UCSD-AML1 (cell line): ENCODE measurements around the gene RAD51B.

Source experiments
- DNase-seq: peaks from one replicate; lab custom pipeline; 2025; ENCODE audit not compliant: unreplicated experiment; lab: John Stamatoyannopoulos, UW

Gene RAD51B

DNA sequence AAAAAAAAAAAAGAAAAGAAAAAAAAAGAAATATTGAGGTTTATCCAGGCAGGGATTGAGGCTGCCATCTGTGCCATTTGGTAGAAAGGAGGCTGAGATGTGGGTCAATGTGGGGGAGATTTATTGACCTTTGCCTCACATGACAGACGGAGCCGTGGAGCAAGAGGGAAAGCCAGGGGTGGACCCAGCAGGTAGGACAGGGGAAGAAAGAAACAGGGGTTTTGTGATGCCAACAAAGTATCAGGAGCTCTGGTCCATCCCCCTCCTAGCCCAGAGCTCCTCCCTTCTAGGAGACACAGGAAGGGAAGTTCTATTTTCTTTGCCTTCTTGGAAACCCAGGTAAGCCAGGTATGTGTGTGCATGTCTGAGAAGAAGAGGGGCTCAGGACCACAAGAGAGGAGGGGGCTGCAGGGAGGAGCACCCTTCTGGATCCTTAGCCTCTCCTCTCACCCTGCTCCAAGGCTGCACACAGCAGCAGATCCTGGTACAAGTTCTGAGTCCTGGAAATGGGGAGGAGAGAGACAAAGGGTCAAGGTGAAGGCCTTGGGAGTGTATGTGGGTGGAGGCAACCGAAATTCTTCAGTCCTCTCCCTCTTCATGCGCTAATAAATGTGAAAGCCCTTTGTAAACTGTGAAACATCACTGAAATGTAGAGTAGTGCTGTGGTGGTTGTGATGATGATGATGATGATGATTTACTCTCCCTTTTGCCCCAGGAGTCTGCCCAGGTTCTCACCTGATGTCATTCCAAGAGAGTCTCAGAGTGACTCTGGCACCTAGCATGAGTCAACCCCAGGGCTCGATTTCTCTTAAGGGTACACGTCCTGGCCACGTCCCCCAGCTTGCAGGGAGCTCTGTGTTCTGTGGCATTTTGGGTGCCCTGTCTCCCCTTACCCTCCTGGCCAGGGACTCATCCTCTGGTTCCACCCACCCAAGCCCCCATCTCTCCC is 947.0 kb downstream of the RAD51B start:
- DNase-seq = no peak

DNA sequence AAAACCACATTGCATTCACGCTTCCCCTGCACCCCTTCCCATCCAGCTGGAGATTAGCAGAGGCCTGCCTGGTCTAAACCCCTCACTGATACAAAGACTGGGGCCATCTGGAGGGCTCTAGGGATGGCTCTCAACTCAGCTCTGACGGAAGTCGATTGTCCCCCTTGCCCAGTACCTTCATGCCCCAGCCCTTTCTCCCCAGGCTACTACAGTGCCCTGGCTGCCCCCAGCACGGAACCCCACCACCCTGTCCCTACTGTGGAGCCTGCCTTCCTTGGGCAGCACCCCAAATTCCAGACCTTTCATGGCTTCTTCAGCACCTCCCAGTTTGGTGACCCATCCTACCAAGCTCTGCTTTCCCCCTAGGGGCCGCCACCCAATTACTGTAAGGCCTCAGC is 947.7 kb downstream of the RAD51B start:
- DNase-seq = no peak

DNA sequence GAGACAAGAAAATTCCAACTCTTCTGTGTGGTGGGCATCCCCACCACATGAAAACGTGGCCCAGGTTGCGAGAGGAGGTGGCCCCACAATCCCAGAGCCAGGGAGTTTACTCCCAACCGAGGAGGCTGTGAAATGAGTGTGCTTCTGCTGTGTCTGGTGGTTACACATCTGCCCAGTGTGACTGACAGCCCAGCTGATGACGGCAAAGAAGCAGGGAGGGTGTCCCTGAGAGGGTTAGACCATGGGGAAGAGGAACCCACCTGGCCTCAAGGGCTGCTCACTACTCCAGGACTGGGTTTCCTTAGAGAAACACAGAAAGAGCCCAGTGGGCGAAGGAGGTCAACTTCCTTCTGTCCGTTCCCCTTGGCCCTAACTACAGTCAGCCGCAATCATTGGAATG is 948.7 kb downstream of the RAD51B start:
- DNase-seq = no peak

GRCh38 chr14:68770051-68770450 is 950.5 kb downstream of the RAD51B start:
- DNase-seq = no peak

- no peak for DNase-seq
Measured at GRCh38 chr14:68770553-68771286, 951.1 kb downstream of the RAD51B start.

GRCh38 chr14:68771631-68772030 is 952.1 kb downstream of the RAD51B start:
- peak; percentile 85 for DNase-seq

DNA sequence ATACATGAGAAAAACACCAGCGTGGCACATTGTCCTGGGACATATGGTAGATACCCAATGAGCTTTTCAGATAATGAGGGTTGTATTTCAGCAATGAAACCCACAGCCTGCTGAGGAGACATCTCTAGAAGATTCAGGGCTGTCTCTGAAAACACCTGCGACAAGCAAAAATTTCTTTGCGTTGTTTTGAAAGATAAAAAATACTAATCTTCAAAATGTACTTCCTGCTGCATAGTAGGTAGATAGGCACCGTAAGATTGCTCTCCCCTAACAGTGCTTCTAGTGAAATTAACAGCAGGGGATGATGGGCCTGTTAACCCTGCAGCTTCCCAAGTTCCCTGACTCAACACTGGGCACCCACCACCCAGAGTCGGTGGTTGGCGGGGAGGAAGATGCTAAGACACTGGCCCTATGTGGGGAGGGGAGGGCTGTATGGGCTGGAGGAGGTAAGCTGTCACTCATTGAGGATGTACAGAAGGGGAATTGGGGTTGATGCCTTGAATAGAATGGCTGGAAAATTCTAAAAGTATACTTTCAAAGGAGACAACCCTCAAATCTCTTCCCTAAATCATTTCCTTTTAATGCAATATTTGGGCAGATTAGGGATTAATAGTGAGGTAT is 953.3 kb downstream of the RAD51B start:
- no peak for DNase-seq

GRCh38 chr14:68774771-68775613 is 955.4 kb downstream of the RAD51B start:
- DNase-seq = no peak

GRCh38 chr14:68775614-68776126 is 956.1 kb downstream of the RAD51B start:
- no peak for DNase-seq

DNA sequence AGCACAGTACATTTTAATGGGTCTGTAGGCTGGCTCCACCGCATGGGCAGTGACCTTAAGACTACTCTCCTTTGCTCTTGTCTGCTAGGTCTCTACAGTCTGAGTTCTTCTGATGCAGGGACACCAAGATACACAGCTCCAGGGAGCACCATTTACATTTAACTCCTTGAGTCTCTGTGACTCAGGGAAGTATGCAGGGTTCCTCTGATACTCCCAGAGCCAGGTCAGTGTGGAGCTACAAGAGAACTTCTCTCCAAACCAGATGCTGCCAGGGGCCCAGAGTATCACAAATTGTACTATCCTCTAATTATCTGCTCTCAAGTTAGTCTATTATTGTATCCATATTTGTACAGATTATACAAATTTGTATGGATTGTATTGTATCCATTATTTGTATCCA is 958.1 kb downstream of the RAD51B start:
- no peak for DNase-seq
